Endothelial cell (in vitro differentiated cells): ENCODE measurements around the gene CFAP46. TPM values are rescaled to one million over a fixed set of nuclear protein-coding genes. Genes with fewer than 3 reads are reported as not detected.
"Not testable (repeated sequence)": the region's sequence is repeated elsewhere in the genome, so short reads cannot be mapped to it uniquely, and the experiment has no call there.

Experiments
- DNase-seq: peaks from one replicate; pipeline ENCODE4 v3.0.0; 2021; ENCODE audit warnings: low spot score
- H3K27ac Mint-ChIP-seq: one replicate; pipeline ENCODE4 v1.8.0; 2021; ENCODE audit warnings: mixed read lengths, inconsistent platforms; ENCODE audit not compliant: unreplicated experiment
- H3K27me3 Mint-ChIP-seq: one replicate; pipeline ENCODE4 v1.8.0; 2021; ENCODE audit warnings: mild to moderate bottlenecking, moderate library complexity, mixed read lengths, inconsistent platforms; ENCODE audit not compliant: unreplicated experiment
- H3K36me3 Mint-ChIP-seq: one replicate; pipeline ENCODE4 v1.8.0; 2021; ENCODE audit warnings: mild to moderate bottlenecking, low read depth, mixed read lengths, inconsistent platforms; ENCODE audit not compliant: unreplicated experiment
- H3K4me1 Mint-ChIP-seq: one replicate; pipeline ENCODE4 v1.8.0; 2021; ENCODE audit warnings: mild to moderate bottlenecking, mixed read lengths, inconsistent platforms; ENCODE audit not compliant: unreplicated experiment
- H3K4me3 Mint-ChIP-seq: one replicate; pipeline ENCODE4 v1.8.0; 2021; ENCODE audit warnings: mild to moderate bottlenecking, mixed read lengths, inconsistent platforms; ENCODE audit not compliant: unreplicated experiment
- H3K9me3 Mint-ChIP-seq: one replicate; pipeline ENCODE4 v1.8.0; 2021; ENCODE audit warnings: mixed read lengths, inconsistent platforms; ENCODE audit not compliant: unreplicated experiment
- total RNA-seq: library from RNA; stranded (reverse); fragmentation: NEBNext Ultra II Directional; extraction: Animal tissue kit (Norgen Biotek cat#: 25700); gene quantifications from one replicate; pipeline ENCODE4 v1.2.1, GENCODE V29; 2021; ENCODE audit not compliant: unreplicated experiment
- TF ChIP-seq, protein P1 (sequence below): fragments of 200-600 bp; sonication (generic); IDR thresholded peaks from one replicate; pipeline ENCODE4 v1.5.0; 2021; ENCODE audit warnings: antibody characterized with exemption; ENCODE audit not compliant: unreplicated experiment

The CFAP46 gene
- total RNA-seq, 1 donor from 2014 or later, result 0.95 TPM

DNA sequence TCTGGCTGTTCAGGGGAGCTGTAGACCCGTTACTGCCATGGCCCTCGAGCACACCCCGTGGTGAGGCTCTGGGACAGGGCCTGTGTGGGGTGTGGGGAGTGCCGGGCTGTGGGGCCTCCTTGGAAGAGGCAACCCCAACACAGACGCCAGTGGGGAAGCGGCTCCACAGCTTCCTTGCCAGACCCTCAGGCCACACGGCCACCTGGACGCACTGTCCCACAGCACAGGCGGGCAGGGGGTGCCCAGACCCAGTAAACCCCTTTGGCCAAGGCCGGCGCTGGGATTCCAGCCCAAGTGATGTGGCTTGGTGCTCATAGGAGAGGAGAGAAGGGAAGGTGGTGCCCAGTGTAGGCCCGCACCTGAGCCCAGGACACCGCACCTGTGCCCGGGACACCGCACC, 143.5 kb downstream of the CFAP46 start:
- Mint-ChIP-seq H3K9me3 (no peaks in the 10 kb centered on the region), H3K27ac (no peak overlapping the region), H3K4me1 (no peaks in the 10 kb centered on the region), H3K27me3 (peaks cover 7% of the 10 kb centered on the region), H3K36me3 (no peaks in the 10 kb centered on the region), H3K4me3 (no peak overlapping the region)
- TF ChIP-seq, protein P1, sequence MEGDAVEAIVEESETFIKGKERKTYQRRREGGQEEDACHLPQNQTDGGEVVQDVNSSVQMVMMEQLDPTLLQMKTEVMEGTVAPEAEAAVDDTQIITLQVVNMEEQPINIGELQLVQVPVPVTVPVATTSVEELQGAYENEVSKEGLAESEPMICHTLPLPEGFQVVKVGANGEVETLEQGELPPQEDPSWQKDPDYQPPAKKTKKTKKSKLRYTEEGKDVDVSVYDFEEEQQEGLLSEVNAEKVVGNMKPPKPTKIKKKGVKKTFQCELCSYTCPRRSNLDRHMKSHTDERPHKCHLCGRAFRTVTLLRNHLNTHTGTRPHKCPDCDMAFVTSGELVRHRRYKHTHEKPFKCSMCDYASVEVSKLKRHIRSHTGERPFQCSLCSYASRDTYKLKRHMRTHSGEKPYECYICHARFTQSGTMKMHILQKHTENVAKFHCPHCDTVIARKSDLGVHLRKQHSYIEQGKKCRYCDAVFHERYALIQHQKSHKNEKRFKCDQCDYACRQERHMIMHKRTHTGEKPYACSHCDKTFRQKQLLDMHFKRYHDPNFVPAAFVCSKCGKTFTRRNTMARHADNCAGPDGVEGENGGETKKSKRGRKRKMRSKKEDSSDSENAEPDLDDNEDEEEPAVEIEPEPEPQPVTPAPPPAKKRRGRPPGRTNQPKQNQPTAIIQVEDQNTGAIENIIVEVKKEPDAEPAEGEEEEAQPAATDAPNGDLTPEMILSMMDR, result no peak
- no peak for DNase-seq

DNA sequence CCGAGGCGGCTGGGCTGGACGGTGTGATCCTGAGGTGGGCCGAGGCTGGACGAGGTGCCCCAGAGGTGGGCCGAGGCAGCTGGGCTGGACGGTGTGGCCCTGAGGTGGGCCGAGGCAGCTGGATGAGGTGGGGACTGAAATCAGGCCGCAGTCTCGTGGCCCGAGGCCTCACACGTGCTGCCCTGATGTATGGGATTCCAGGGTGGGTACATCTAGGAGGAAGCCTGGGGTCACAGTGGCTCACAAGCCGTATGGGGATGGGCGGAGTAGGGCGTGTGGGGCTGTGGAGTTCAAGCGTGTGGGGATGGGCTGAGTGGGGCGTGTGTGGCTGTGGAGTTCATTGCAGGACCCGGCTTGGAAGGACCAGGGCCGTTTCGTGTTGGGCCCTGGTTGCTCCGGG, 144.0 kb downstream of the CFAP46 start:
- no peak overlapping the region for H3K27ac Mint-ChIP-seq

DNA sequence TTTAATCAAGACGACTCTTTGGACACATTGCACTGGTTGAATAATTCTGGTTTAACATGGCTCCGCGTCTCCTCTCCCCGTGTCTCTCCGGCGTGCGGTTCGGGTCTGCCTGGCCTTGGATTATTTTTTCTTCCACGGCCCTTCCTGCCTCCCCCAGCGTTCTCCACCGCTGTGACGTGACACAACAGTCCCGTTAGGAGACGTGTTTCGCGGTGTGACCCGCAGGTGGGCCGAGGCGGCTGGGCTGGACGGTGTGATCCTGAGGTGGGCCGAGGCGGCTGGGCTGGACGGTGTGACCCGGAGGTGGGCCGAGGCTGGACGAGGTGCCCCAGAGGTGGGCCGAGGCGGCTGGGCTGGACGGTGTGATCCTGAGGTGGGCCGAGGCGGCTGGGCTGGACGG, 144.4 kb downstream of the CFAP46 start:
- not testable (repeated sequence) for H3K27me3 Mint-ChIP-seq, DNase-seq, H3K4me1 Mint-ChIP-seq, H3K27ac Mint-ChIP-seq, H3K4me3 Mint-ChIP-seq, H3K9me3 Mint-ChIP-seq, H3K36me3 Mint-ChIP-seq

More for the DNA sequence above, 144.0 kb downstream of the CFAP46 start:
- DNase-seq, result no peak
- Mint-ChIP-seq H3K9me3 (no peaks in the 10 kb centered on the region), H3K4me1 (no peaks in the 10 kb centered on the region), H3K36me3 (no peaks in the 10 kb centered on the region), H3K4me3 (no peak overlapping the region), H3K27me3 (peaks cover 5% of the 10 kb centered on the region)
- TF ChIP-seq, protein P1, result no peak

DNA sequence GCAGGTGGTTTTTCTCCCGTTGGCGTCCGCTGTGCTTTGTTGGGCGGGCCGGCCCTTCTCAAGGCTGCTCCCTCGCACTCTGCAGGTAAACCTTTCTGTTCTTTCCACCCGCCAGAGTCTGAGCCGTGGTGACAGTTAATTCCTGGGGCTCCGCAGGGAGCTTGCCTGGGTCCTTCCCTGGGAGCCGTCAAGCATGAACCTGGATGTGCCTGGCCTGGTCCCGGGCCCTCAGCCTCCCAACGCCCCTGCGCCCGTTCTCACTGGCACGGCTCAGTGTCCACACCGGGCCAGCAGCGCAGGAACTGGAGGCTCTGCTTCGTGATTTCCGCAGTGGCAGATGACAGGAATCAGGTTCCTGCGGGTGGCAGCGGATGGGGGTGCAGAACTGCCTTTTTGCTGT, 145.5 kb downstream of the CFAP46 start:
- no peak for DNase-seq
- no peak overlapping the region for H3K4me3 Mint-ChIP-seq
- no peaks in the 10 kb centered on the region for H3K9me3 Mint-ChIP-seq
- TF ChIP-seq, protein P1, result no peak
- H3K27ac Mint-ChIP-seq, result no peak overlapping the region
- H3K36me3 Mint-ChIP-seq, result no peaks in the 10 kb centered on the region
- H3K27me3 Mint-ChIP-seq, result peaks cover 5% of the 10 kb centered on the region
- H3K4me1 Mint-ChIP-seq, result no peaks in the 10 kb centered on the region

DNA sequence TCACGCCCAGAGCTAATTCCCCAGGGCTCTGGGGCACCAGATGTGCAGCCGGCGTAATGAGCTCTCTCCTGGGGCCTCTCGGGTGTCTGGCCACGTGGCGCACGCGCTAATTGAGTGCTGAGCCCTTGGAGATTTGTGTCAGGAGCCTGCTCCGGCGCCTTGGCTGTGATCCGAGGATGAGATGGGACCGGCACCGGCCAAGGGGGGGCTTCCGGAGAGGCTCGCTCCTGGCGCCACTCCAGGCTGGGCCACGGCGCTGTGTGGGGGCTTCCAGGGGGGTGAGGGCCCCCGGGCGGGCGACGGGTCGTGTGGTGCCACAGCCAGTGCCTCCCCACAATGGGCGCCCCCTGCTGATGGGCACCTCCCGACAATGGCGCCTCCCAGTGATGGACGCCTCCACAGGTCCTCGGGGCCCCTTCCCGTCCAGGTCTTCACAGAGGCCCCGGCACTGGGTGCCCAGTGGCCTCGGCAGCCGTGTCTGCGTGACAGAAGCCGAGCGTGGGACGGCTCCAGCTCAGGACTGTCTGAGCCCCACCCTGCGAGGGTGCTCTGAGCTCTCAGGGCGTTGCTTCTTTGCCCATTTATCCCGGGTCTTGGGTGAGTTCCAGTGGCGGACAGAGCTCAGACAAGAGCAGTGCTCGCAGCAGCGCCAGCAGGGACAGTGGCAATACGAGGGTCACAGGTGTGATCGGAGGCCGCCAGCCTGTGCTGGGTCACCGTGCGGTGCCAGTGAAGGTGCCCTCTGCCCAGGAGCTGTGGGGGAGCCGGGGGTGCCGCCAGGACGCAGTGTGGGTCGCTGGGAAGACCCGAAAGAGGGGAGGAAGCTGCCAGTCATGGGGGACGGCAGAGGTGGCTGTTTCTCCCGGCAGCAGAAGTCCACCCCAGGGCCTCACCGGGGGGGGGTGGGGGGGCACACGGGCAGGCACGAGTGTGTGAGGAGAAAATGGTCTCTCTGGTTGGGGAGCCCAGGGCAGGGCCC, 148.2 kb downstream of the CFAP46 start:
- Mint-ChIP-seq H3K9me3 (no peaks in the 10 kb centered on the region), H3K27me3 (peaks cover 11% of the 10 kb centered on the region), H3K27ac (no peak overlapping the region), H3K4me1 (no peaks in the 10 kb centered on the region), H3K36me3 (no peaks in the 10 kb centered on the region), H3K4me3 (no peak overlapping the region)
- no peak for DNase-seq
- TF ChIP-seq, protein P1, result no peak
